A673 (cell line): Measurements from ENCODE around the gene NTNG2. TPM values are rescaled to one million over a fixed set of nuclear protein-coding genes. Genes with fewer than 3 reads are reported as not detected.

Experiments used
- BruUV-seq: library from RNA; stranded (reverse); fragments of 400-500 nt; replicated peaks from 2 replicates; lab custom pipeline; 2021; lab: Mats Ljungman, UMichigan
- CTCF ChIA-PET: fragments of 300-600 bp; sonication (Branson Sonifier 250); formaldehyde crosslinking; loops from one replicate; lab custom pipeline; 2022; ENCODE audit warnings: antibody characterized with exemption; lab: Charles Lee
- POLR2A ChIA-PET: fragments of 300-600 bp; sonication (Branson Sonifier 250); formaldehyde crosslinking; loops from one replicate; lab custom pipeline; 2022; ENCODE audit warnings: antibody characterized with exemption; ENCODE audit not compliant: low non-redundant PET; lab: Charles Lee
- DNase-seq: peaks from one replicate; pipeline ENCODE4 v3.0.0-alpha.2; 2015; ENCODE audit warnings: low spot score
- H3K27ac ChIP-seq: fragments of 200-600 bp; sonication (generic); 2 replicates; pipeline ENCODE4 v1.5.1; 2016; ENCODE audit warnings: mixed run types, low read depth, mild to moderate bottlenecking, mixed read lengths, antibody characterized with exemption, low read length; ENCODE audit not compliant: poor library complexity, severe bottlenecking
- H3K27me3 ChIP-seq: fragments of 200-600 bp; sonication (generic); replicated peaks from 2 replicates; pipeline ENCODE4 v1.6.1; 2017; ENCODE audit warnings: mixed run types, low read depth, mild to moderate bottlenecking, mixed read lengths, antibody characterized with exemption, low read length; ENCODE audit not compliant: insufficient read depth, poor library complexity
- H3K36me3 ChIP-seq: fragments of 200-600 bp; sonication (generic); 2 replicates; pipeline ENCODE4 v1.6.1; 2016; ENCODE audit warnings: mixed run types, mild to moderate bottlenecking, mixed read lengths, antibody characterized with exemption, low read length; ENCODE audit not compliant: insufficient read depth, poor library complexity, severe bottlenecking
- H3K4me1 ChIP-seq: fragments of 200-600 bp; sonication (generic); 2 replicates; pipeline ENCODE4 v1.6.1; 2017; ENCODE audit warnings: mixed run types, mild to moderate bottlenecking, mixed read lengths, antibody characterized with exemption, low read length; ENCODE audit not compliant: insufficient read depth, poor library complexity, severe bottlenecking
- H3K4me3 ChIP-seq: fragments of 200-600 bp; sonication (generic); 2 replicates; pipeline ENCODE4 v1.5.1; 2016; ENCODE audit warnings: low read depth, mixed run types, mild to moderate bottlenecking, mixed read lengths, low read length; ENCODE audit not compliant: poor library complexity, severe bottlenecking
- H3K9me3 ChIP-seq: fragments of 200-600 bp; sonication (generic); 2 replicates; pipeline ENCODE4 v1.6.1; 2016; ENCODE audit warnings: mixed run types, low read depth, mild to moderate bottlenecking, mixed read lengths, antibody characterized with exemption, low read length; ENCODE audit not compliant: poor library complexity, severe bottlenecking
- CTCF ChIP-seq: fragments of 300-800, 200-600 bp; sonication (generic); conservative IDR thresholded peaks from 2 replicates; pipeline ENCODE4 v1.5.1; 2017; ENCODE audit warnings: low read depth, mild to moderate bottlenecking, antibody characterized with exemption, low read length, moderate library complexity, mixed read lengths
- EZH2 ChIP-seq: fragments of 200-600 bp; sonication (generic); IDR thresholded peaks from 2 replicates; pipeline ENCODE4 v1.6.1; 2017; ENCODE audit warnings: borderline replicate concordance, low read depth, mild to moderate bottlenecking, mixed read lengths, antibody characterized with exemption, low read length; ENCODE audit not compliant: poor library complexity, severe bottlenecking
- intact Hi-C: fragments of 100-400 bp; cut with micrococcal nuclease; formaldehyde crosslinking; loops from one replicate; pipeline ENCODE4 v1.10.0; 2022; ENCODE audit not compliant: unreplicated experiment
- total RNA-seq: library from RNA; stranded (reverse); gene quantifications from 2 replicates; pipeline ENCODE4 v1.2.3, GENCODE V29; 2021

NTNG2 gene
- total RNA-seq, 1 experiment from 2014 or later: 1.5 TPM

DNA sequence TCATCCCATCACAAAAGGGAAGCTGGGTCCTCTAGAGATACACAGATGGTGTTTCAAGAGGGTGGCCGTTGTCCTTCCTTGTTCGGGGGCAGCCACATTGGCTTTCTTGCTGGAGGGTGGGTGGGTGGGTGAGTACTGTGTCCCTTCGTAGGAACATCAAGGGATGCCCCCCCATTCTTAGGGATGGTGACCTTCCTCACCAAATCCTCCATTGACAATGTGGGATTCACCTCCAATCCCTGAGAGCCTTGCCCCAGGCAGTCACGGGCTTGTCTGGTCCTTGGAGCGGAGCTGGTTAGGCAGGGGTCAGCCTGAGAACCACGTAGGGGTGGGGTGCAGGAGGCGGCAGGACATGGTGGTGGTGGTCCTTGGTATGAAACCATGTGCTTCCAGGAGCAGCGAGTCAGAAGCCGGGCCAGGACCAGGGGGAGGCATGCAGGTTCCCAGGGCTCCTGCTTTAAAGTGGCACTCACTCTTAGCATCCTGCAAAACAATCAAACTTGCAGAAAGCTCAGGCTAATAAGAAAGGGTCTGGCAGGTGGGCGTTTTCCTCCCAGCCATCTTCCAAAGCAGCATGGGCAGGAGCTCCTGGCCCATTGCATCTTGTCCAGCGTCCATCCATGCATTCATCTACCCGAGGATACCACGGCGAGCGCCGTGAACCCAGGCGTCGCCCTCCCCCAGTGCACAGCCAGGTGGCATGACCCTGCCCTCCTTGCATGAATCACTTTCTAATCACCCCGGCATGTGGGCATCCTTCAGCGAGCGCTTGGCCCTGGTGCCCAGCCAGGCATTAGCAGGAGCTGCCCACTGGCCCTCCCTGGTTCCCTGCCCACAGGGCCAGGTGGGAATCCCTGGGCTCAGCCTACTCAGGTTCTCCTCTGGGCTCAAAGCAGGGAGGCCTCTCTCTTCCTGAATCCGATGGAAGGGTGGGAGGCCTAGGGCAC is 76.4 kb downstream of the NTNG2 start:
- no TSS peak for BruUV-seq
- peaks cover 36% of the 10 kb centered on the region for H3K4me1 ChIP-seq
- H3K4me3 ChIP-seq: no peak overlapping the region
- CTCF ChIA-PET: interaction anchor here (0.6 kb wide), 1 partner anchor 67 kb away, joined by 3 read pairs; no protein-coding TSS in a partner anchor
- DNase-seq: no peak
- no peaks in the 10 kb centered on the region for H3K36me3 ChIP-seq
- H3K27me3 ChIP-seq: no peaks in the 10 kb centered on the region
- no peak overlapping the region for H3K27ac ChIP-seq
- no peaks in the 10 kb centered on the region for H3K9me3 ChIP-seq
- POLR2A ChIA-PET: no interaction called here
- intact Hi-C loops: no loop called here
- TF ChIP-seq CTCF (no peak), EZH2 (no peak)

DNA sequence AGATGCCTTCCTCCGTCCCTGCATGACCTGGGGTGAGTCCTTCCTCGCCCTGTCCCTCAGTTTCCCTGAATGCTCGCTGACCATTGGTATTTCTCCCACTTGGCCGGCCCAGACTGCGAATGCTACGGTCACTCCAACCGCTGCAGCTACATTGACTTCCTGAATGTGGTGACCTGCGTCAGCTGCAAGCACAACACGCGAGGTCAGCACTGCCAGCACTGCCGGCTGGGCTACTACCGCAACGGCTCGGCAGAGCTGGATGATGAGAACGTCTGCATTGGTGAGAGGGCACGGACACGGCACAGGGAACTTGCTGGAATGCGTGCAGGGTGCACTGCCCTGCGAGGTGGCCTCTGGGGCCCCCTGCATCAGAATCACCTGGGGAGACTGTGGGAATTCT is 77.1 kb downstream of the NTNG2 start:
- no peak for DNase-seq
- TF ChIP-seq EZH2 (no peak), CTCF (no peak)
- Histone ChIP-seq H3K4me1 (peaks cover 36% of the 10 kb centered on the region), H3K4me3 (no peak overlapping the region), H3K27ac (no peak overlapping the region), H3K9me3 (no peaks in the 10 kb centered on the region), H3K36me3 (no peaks in the 10 kb centered on the region), H3K27me3 (no peaks in the 10 kb centered on the region)
- intact Hi-C loops: no loop called here
- BruUV-seq: no TSS peak
- POLR2A ChIA-PET: no interaction called here
- CTCF ChIA-PET: no interaction called here

- no TSS peak for BruUV-seq
- Histone ChIP-seq H3K27ac (no peak overlapping the region), H3K27me3 (no peaks in the 10 kb centered on the region), H3K4me3 (no peak overlapping the region), H3K9me3 (no peaks in the 10 kb centered on the region), H3K36me3 (no peaks in the 10 kb centered on the region), H3K4me1 (peaks cover 31% of the 10 kb centered on the region)
- DNase-seq: no peak
- CTCF ChIA-PET: no interaction called here
- POLR2A ChIA-PET: no interaction called here
- no peak for TF ChIP-seq EZH2
- TF ChIP-seq CTCF: no peak
- intact Hi-C loops: no loop called here
These were observed 77.7 kb downstream of the NTNG2 start for GRCh38 chr9:132239518-132239917.
